IPS DF 4.7 (cell line): ENCODE data around the gene ACOT7.
"Not testable (repeated sequence)": the region's sequence is repeated elsewhere in the genome, so short reads cannot be mapped to it uniquely, and the experiment has no call there.

Experiments used
- DNase-seq: peaks from one replicate; pipeline ENCODE4 v3.0.0-alpha.2; 2013; ENCODE audit warnings: low spot score; ENCODE audit errors: extremely low read depth

ACOT7 gene

GRCh38 chr1:6310116-6310848 lies 83.3 kb downstream of the ACOT7 start:
- DNase-seq, result no peak

DNA sequence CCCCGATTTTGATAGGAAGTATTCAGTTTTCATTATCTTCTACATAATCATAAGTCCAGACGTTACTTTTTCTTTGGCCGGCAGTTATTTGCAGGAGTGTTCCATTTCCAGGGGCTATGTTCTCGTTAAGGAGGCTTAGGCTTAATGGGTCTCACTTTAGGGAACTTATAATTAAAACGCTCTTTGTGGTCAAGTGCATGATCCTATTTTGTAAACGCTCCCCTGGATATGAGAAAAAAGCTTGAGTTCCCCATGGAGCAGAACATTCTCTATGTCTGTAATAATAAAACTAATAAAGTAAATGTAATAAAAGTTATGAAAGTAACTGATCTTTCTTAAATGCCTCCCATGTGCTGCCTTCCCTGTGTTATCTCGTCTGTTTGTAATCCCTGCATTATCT lies 84.0 kb downstream of the ACOT7 start:
- no peak for DNase-seq

GRCh38 chr1:6308449-6308848 lies 85.1 kb downstream of the ACOT7 start:
- DNase-seq, result no peak

DNA sequence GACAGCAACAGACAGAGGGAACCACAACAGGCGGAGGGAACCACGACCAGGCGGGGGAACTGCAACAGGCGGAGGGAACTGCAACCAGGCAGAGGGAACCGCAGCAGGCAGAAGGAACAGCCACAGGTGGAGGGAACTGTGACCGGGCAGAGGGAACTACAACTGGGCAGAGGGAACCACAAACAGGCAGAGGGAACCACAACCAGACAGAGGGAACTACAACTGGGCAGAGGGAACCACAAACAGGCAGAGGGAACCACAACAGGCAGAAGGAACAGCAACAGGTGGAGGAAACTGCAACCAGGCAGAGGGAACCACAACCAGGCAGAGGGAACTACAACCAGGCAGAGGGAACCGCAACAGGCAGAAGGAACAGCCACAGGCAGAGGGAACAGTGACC lies 85.9 kb downstream of the ACOT7 start:
- DNase-seq, result not testable (repeated sequence)

DNA sequence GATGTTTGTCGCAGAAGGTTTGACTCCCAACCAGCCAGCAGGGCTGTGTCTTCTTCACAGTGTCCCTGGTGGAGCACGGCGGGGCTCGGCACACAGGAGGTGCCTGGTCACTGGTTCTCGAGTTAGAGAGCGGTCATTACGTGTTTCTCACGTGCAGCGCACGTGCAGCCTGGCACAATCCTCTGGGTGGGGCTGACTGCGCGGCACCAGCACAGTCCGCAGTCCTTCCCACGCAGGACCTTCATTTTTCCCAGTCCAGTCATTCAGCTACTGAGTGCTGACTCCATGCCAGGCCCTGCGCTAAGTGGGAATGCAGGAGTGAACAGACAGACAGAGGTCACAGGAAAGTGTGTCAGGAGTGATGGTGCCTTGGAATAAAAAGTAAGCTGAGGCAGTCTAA lies 86.5 kb downstream of the ACOT7 start:
- DNase-seq, result no peak

DNA sequence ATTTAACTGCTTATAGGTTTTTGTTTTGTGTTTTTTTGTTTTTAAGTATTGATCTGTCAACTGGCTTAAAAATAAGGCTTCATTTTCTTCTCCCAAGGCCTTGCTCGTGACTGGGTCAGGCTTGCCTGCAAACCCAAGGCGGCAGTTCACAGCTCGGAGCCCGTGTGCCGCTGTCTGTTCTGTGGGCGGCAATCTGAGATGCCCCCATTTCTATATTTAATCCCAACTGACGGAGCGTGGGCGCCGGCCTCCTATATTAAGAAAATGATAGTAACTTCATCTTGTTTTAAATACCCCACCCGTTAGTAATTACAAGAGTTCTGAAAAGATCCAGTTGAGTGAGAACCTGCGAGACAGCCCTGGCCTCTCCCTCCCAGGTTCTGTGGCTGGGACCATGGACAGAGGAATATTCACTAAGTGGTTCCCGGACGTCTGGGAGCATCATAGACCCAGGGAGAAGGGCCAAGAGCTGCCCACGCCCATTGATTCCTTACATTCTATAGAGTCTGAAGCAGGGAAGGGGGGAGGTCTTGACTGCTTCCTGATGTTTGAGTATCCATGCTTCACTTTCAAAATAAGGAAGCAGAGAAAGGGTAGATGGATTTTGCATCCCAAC lies 90.1 kb downstream of the ACOT7 start:
- no peak for DNase-seq

DNA sequence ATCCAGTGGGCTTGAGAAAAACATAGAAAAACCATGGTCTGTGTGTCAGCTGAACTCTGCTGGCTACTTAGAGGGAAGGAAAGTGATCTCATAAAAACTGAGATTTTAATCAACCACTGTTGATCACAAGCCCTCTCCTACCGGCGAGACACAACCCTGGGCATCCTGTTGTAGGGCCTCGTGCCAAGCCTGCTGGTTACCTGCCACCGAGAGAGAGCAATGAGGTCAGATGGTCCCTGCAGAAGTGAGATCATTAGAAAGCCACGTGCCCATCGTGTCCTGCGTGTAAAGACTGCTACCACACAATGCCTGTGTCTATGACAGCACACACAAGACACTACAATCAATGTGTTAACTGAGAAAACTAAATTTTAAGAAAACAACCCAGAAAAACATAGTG lies 91.0 kb downstream of the ACOT7 start:
- DNase-seq, result no peak

DNA sequence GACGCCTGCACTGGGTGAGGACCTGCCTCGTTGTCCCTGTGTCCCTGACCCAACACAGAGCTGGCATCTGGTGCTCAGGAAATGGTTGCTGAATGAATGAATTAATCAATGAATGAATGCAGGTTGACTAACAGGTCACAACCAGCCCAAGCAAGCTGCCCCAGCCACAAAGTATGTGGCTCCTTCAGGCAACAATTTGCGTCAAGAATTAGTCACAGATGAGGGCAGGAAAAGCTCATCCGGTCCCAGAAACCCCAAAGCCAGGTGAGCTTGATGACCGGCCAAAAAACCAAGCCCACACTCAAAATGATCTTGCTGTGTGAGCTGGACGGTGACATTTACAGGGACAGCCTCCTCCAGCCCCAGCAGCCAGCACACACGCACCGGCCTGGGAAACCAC lies 92.0 kb downstream of the ACOT7 start:
- DNase-seq, result no peak

- DNase-seq, result no peak
These were observed 93.1 kb downstream of the ACOT7 start for GRCh38 chr1:6300342-6301048.

DNA sequence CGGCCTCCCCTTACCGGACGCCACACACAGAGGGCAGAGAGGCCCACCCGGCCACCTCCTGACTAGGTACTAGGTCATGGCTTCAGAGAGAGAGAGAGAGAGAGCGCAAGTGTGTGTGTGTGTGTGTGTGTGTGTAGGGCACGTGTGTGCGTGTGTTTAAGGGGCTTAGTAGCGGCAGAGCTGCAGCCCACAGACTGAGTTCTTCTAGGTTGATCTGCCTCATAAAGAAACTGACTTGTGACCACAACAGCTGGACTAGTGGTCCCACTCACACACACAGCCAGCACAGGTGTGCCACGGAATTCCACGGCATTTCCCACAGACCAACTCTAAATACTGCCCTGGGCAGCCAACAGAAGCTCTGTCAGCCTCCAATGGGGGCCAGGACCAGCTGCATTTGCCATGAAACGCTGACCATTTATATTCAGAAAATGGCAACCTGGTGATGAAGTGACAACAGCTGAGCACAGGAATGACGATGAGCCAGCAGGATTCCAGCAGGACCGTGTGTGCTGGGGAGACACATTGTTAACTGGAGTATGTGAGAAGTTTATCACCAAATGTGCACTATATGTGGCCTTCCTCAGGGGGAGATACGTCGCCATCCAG lies 93.9 kb downstream of the ACOT7 start:
- DNase-seq, result no peak

DNA sequence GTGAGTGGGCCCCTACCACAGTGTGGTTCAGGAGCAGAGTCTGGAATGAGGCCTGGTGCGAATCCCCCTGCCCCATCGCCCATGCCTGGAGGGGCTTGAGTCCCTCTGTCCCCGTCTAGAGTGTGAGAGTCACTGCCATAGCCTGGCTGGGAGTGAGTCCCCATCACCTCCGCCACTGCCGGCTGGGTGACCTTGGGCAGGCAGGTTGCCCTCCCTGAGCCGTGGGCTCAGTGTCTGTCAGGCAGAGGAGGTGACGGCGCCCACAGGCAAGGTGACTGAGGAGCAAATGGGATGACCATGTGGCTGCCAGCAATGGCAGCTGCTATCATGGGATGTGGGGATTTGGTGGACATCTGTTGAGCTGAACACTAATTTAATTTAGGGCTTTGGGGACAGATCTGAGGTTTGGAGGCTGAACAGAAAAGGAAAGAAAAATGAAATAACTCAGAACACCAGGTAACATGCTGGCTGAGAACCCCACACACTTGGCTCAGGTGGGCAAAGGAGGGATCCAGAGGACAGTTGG lies 94.6 kb downstream of the ACOT7 start:
- no peak for DNase-seq

- DNase-seq, result no peak
These were observed 95.0 kb downstream of the ACOT7 start for GRCh38 chr1:6298530-6298929.

GRCh38 chr1:6295910-6296309 lies 97.7 kb downstream of the ACOT7 start:
- no peak for DNase-seq

DNA sequence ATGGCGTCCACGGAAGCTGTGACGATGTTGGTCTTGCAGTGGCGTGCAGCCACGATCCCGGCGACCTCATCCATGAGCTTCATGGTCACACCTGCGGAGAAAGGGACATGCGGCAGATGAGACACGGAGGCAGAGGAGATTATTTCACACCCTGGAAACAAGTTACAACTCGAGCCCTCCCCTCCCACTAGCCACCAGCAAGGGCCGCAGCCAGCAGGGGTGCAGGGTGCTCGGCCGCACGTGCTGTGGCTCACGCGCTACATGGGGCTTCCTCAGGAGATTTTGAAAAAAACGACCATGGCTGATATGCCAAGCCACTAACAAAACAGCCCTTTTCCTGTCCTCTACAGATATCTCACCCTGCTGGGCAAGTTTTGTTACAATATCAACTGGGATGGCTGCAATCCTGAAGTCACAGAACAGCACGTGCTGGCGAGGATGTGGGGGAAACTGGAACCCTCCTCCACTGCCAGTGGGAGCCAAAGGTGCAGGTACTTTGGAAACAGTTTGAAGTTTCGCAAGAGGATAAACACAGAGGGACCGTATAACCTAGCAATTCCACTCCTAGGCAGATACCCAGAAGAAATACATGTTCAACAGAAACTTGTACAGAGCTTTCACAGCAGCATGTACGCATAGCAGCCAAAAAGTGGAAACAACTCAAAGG lies 98.5 kb downstream of the ACOT7 start:
- DNase-seq, result no peak

DNA sequence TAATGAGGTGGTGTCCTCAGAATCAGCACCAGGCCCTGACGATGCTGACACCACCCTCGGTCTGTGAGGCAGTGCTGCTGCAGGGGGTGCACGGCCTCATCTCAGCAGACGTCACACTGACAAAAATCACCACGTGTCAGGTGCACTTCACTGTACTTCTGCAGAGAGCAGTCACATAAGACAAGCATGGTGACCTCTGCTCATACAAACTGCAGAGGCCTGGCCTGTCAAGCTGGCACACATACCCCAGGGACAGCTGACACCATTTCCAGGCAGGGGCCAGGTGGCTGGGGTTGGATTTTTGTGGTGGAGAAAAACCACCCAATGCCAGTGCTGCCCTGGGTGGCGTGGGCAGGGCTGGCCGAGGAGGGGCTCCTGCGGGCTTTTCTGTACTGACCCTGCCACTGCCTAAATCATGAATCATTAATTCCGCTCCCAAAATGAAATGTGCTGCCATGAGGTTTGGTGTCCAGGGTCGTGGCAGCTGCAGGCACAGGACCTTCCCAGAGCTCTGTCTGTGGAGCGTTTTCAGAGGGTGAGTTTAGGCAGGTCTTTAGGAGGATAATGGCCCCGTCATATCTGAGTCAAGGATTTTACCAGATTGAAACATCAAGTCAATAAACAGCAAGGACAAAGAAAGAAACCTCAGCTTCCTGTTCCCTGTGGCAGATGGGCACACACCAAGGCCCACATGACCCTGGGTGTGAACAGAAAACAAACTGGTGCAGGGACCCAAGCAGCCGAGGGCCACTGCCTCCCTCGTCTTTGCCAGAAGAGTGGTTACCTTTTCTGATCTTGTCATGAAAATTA lies 99.3 kb downstream of the ACOT7 start:
- DNase-seq, result no peak

DNA sequence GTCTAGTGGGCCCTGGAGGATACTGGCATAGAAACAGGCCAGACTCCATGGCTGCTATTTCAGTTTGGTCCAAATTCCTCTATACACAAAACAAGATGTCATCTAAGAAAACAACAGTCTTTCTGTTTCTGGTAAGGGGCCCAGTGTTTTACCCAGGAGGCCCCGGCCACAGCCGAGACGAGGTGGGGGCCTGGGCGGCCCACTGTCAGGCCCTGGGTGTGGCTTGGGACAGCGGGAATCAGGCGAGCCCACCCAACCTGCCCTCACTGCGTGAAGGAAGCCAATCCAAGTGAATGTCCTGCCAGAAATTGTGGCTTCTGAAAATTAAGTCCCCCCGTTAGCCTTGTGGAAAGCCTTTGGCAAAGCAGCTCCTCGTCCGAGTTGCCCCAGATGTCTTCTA lies 101.5 kb downstream of the ACOT7 start:
- no peak for DNase-seq

- no peak for DNase-seq
These were observed 104.9 kb downstream of the ACOT7 start for GRCh38 chr1:6288665-6289064.

DNA sequence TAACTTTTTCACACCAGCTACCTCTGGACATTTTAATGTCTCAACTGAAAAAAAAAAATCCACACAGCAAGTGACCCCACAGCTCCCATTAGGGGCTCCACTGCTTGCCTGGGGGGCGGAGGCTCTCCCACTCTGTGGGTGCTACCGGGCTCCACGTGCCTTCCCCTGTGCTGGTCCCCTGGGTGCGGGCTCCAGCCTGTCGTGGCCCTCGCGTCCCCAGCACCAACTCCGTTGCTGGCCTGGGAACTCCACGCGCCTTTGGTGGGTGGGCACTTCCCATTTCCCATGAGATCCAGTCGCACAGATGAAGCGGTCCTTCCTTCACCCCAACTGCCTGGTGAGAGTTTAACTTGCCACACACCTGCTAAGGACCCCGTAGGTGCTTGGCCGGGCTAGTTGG lies 105.5 kb downstream of the ACOT7 start:
- DNase-seq, result no peak

GRCh38 chr1:6287431-6287886 lies 106.1 kb downstream of the ACOT7 start:
- no peak for DNase-seq

DNA sequence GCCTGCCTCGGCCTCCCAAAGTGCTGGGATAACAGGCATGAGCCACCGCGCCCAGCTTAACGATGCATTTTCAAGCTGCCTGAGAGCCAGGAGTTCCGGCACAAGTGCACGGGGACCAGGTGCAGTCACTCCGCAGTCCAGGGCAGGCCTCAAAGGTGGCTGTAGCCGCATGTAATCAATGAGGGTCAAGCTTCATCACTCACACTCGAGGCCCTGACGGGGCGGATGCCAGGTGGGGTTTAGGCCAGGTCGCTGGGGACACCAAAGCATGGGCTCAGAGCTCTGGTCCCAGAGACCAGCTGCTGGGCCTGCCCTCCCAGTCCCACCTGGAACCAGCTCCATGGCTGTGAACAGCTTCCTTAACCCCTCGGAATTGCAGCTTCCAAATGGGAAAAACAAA lies 106.5 kb downstream of the ACOT7 start:
- DNase-seq, result no peak

DNA sequence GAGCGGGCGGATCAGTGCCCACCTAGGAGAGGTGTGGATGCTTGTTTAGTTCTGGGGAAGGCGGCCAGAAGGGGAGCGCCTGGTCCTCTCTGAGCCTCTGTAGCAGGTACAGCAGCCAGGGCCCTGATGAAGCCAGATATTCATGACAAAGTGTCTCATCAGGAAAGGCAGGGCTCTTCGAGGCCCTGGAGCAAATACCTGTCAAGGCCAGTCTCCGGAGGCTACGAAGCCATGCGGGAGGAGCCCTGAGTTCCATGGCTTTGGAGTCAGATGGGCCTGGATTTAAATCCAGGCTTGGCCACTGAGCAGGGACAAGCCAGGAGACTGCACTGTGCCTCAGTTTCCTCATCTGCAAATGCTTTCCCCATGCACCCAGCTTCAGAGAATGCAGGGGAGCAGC lies 107.3 kb downstream of the ACOT7 start:
- DNase-seq, result no peak
